ENCODE data around the gene UGT1A8.
"Not testable (repeated sequence)": the region's sequence is repeated elsewhere in the genome, so short reads cannot be mapped to it uniquely, and the experiment has no call there.

The UGT1A8 gene

GRCh38 chr2:233690444-233690843 lies 73.0 kb downstream of the UGT1A8 start:
- no peak overlapping the region for H3K9ac ChIP-seq
- no peaks in the 10 kb centered on the region for H3K9me3 ChIP-seq (replicated peaks in 1 of 11)
- H3K4me2 ChIP-seq: no peak overlapping the region
- H4K20me1 ChIP-seq: no peaks in the 10 kb centered on the region
- TF ChIP-seq Cebpa-rat (IDR thresholded peaks at IDR 0.05): no peak
- peaks cover 0 to 5% (median 0%) of the 10 kb centered on the region in 10 experiments; a peak in 2 of 20 replicates for H3K4me1 ChIP-seq
- no peaks in the 10 kb centered on the region for H3K36me3 ChIP-seq
- H3K27me3 ChIP-seq: no peaks in the 10 kb centered on the region
- H3K4me3 ChIP-seq: no peak overlapping the region
- H3K27ac ChIP-seq: no peak overlapping the region

- no peak overlapping the region for H3K9ac ChIP-seq
- peaks cover 0 to 5% (median 0%) of the 10 kb centered on the region in 10 experiments; a peak in 2 of 20 replicates for H3K4me1 ChIP-seq
- H3K4me2 ChIP-seq: no peak overlapping the region; a peak in 1 of 22 replicates
- no peak overlapping the region for H3K27ac ChIP-seq
- no peaks in the 10 kb centered on the region for H3K36me3 ChIP-seq
- H4K20me1 ChIP-seq: no peaks in the 10 kb centered on the region
- H3K4me3 ChIP-seq: no peak overlapping the region
- H3K27me3 ChIP-seq: no peaks in the 10 kb centered on the region
- TF ChIP-seq Cebpa-rat (IDR thresholded peaks at IDR 0.05): no peak
- H3K9me3 ChIP-seq (replicated peaks in 1 of 11): no peaks in the 10 kb centered on the region
Measured at GRCh38 chr2:233691443-233692433, 74.3 kb downstream of the UGT1A8 start.

- Histone ChIP-seq H3K9me3 (replicated peaks in 1 of 11) (no peaks in the 10 kb centered on the region), H3K9ac (no peak within 1 kb of the TSS), H4K20me1 (no peaks in the 10 kb centered on the region), H3K27ac (no peak within 1 kb of the TSS), H3K36me3 (no peaks in the 10 kb centered on the region), H3K4me3 (no peak within 1 kb of the TSS), H3K4me1 (peaks cover 0 to 5% (median 0%) of the 10 kb centered on the region in 10 experiments; a peak in 2 of 20 replicates), H3K27me3 (no peaks in the 10 kb centered on the region), H3K4me2 (no peak within 1 kb of the TSS)
- TF ChIP-seq Cebpa-rat (IDR thresholded peaks at IDR 0.05): no peak
Measured at GRCh38 chr2:233692648-233693047, 75.2 kb downstream of the UGT1A8 start, which contains the start of gene UGT1A6. TSS of gene UGT1A6 (plus strand) at chr2:233692890. CDS start at chr2:233693005, 115 bp downstream.

- H3K4me1 ChIP-seq: peaks cover 0 to 5% (median 0%) of the 10 kb centered on the region in 10 experiments; a peak in 2 of 20 replicates
- no peak overlapping the region for H3K9ac ChIP-seq
- H3K27me3 ChIP-seq: no peaks in the 10 kb centered on the region
- no peak overlapping the region for H3K4me3 ChIP-seq
- no peaks in the 10 kb centered on the region for H3K36me3 ChIP-seq
- H4K20me1 ChIP-seq: no peaks in the 10 kb centered on the region
- no peaks in the 10 kb centered on the region for H3K9me3 ChIP-seq (replicated peaks in 1 of 11)
- TF ChIP-seq Cebpa-rat (IDR thresholded peaks at IDR 0.05): no peak
- H3K4me2 ChIP-seq: no peak overlapping the region
- no peak overlapping the region for H3K27ac ChIP-seq
Measured at GRCh38 chr2:233693963-233694362, 76.5 kb downstream of the UGT1A8 start.

GRCh38 chr2:233698740-233699139 lies 81.3 kb downstream of the UGT1A8 start:
- H3K4me1 ChIP-seq: peaks cover 0 to 7% (median 0%) of the 10 kb centered on the region in 10 experiments; a peak in 3 of 20 replicates
- H3K36me3 ChIP-seq: no peaks in the 10 kb centered on the region
- H3K9me3 ChIP-seq (replicated peaks in 1 of 11): peaks cover 0 to 2% (median under 1%) of the 10 kb centered on the region in 11 experiments; a peak in 6 of 22 replicates
- no peaks in the 10 kb centered on the region for H3K27me3 ChIP-seq
- no peak overlapping the region for H3K4me2 ChIP-seq
- H4K20me1 ChIP-seq: no peaks in the 10 kb centered on the region
- TF ChIP-seq Cebpa-rat (IDR thresholded peaks at IDR 0.05): no peak
- H3K4me3 ChIP-seq: no peak overlapping the region
- H3K9ac ChIP-seq: no peak overlapping the region
- no peak overlapping the region; a peak in 1 of 22 replicates for H3K27ac ChIP-seq

- no peak overlapping the region; a peak in 1 of 22 replicates for H3K9ac ChIP-seq
- H4K20me1 ChIP-seq: no peaks in the 10 kb centered on the region
- H3K4me3 ChIP-seq: no peak overlapping the region
- peak overlapping the region in 7 of 11 experiments; percentile 8 to 57 (median 47); a peak in 7 of 22 replicates for H3K27ac ChIP-seq
- no peak for TF ChIP-seq Cebpa-rat (IDR thresholded peaks at IDR 0.05)
- peak overlapping the region in 2 of 11 experiments; percentile 24 to 37; a peak in 2 of 22 replicates for H3K4me2 ChIP-seq
- no peaks in the 10 kb centered on the region for H3K36me3 ChIP-seq
- no peaks in the 10 kb centered on the region for H3K27me3 ChIP-seq
- peaks cover 0 to 6% (median 4%) of the 10 kb centered on the region in 11 experiments; a peak in 7 of 22 replicates for H3K9me3 ChIP-seq (replicated peaks in 1 of 11)
- peaks cover 0 to 7% (median 0%) of the 10 kb centered on the region in 10 experiments; a peak in 3 of 20 replicates for H3K4me1 ChIP-seq
Measured at GRCh38 chr2:233699424-233700027, 82.1 kb downstream of the UGT1A8 start.

- Histone ChIP-seq H3K4me1 (peaks cover 0 to 7% (median 0%) of the 10 kb centered on the region in 10 experiments; a peak in 3 of 20 replicates), H3K36me3 (no peaks in the 10 kb centered on the region), H3K9me3 (replicated peaks in 1 of 11) (peaks cover 0 to 6% (median 4%) of the 10 kb centered on the region in 11 experiments; a peak in 7 of 22 replicates), H3K27ac (peak overlapping the region in 7 of 11 experiments; percentile 8 to 57 (median 47); a peak in 7 of 22 replicates), H4K20me1 (no peaks in the 10 kb centered on the region), H3K9ac (no peak overlapping the region; a peak in 2 of 22 replicates), H3K4me3 (no peak overlapping the region), H3K27me3 (no peaks in the 10 kb centered on the region), H3K4me2 (peak overlapping the region in 2 of 11 experiments; percentile 24 to 37; a peak in 2 of 22 replicates)
- no peak for TF ChIP-seq Cebpa-rat (IDR thresholded peaks at IDR 0.05)
Measured at GRCh38 chr2:233700028-233700635, 82.7 kb downstream of the UGT1A8 start.

- not testable (repeated sequence) for H3K4me1 ChIP-seq; H4K20me1 ChIP-seq; H3K27ac ChIP-seq; H3K9ac ChIP-seq; H3K9me3 ChIP-seq (replicated peaks in 1 of 11); H3K36me3 ChIP-seq; H3K4me3 ChIP-seq; H3K4me2 ChIP-seq; H3K27me3 ChIP-seq
Measured at GRCh38 chr2:233700842-233701241, 83.4 kb downstream of the UGT1A8 start.
